ENCODE measurements around the gene ZBTB7A. TPM values are rescaled to one million over a fixed set of nuclear protein-coding genes. Genes with fewer than 3 reads are reported as not detected.

ZBTB7A gene
- total RNA-seq, 1 experiment from 2014 or later = 49.5 TPM

DNA sequence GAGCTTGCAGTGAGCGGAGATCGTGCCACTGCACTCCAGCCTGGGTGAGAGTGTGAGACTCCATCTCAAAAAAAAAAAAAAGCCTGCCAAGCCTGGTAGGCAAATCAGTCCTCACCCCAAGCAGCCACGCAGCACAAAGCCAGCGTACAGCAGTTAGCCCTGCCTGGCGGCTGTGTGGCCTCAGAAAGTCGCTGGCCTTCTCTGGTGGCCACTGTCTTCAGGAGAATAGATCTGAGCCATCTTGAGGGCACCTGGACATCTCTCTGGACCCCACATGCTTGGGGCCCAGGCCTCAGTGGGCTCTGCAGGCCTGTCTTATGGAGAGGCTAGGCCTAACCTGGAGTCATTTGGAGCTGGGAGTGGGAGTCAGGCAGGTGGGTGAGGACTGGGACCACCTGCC lies 36.1 kb downstream of the ZBTB7A start:
- RAD21 ChIA-PET (ENCODE audit: low non-redundant PET in 1 of 2, low total read pairs in 2 of 2, uncharacterized antibody in 2 of 2, unreplicated experiment in 2 of 2) = no interaction called here
- ATAC-seq (no peak), DNase-seq (ENCODE audit: low read depth, low spot score) (no peak)
- Histone ChIP-seq H3K27me3 (ENCODE audit: insufficient read depth, low read length) (no peaks in the 10 kb centered on the region), H3K9ac (ENCODE audit: low read length) (no peak overlapping the region), H3K79me2 (ENCODE audit: insufficient read depth, low read length) (no peaks in the 10 kb centered on the region), H4K20me1 (ENCODE audit: insufficient read depth) (no peaks in the 10 kb centered on the region), H3K9me2 (ENCODE audit: insufficient read depth) (no peaks in the 10 kb centered on the region), H3K4me1 (ENCODE audit: control insufficient read depth in 1 of 2, insufficient read depth in 2 of 2, low read length in 2 of 2) (no peaks in the 10 kb centered on the region), H2AFZ (ENCODE audit: low read depth, low read length, poor library complexity, severe bottlenecking) (no peak overlapping the region), H3K27ac (ENCODE audit: low read depth, low read length) (no peak overlapping the region), H3K4me3 (replicated peaks in 1 of 2; ENCODE audit: low read depth in 1 of 2, low read length in 2 of 2) (no peak overlapping the region), H3K36me3 (ENCODE audit: control insufficient read depth in 1 of 2, insufficient read depth in 2 of 2, low read length in 2 of 2) (peaks cover under 1 to 14% of the 10 kb centered on the region in 2 experiments), H3K4me2 (ENCODE audit: low read length) (no peak overlapping the region), H3K9me3 (ENCODE audit: control insufficient read depth in 1 of 2, insufficient read depth in 1 of 2, low read depth in 1 of 2, low read length in 2 of 2) (no peaks in the 10 kb centered on the region)
- POLR2A ChIA-PET = no interaction called here
- CTCF ChIA-PET = no interaction called here
- BruUV-seq (replicated peaks) = no TSS peak
- no peak for TF ChIP-seq FOSL1 (IDR thresholded peaks at IDR 0.05; ENCODE audit: low read depth)
- TF ChIP-seq SRF (IDR thresholded peaks at IDR 0.05; ENCODE audit: low read depth) = no peak
- no peak for TF ChIP-seq CEBPB (IDR thresholded peaks at IDR 0.05; ENCODE audit: low read depth)
- TF ChIP-seq, protein P1, sequence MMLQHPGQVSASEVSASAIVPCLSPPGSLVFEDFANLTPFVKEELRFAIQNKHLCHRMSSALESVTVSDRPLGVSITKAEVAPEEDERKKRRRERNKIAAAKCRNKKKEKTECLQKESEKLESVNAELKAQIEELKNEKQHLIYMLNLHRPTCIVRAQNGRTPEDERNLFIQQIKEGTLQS (IDR thresholded peaks at IDR 0.05) = no peak
- intact Hi-C loops (cut with micrococcal nuclease) = no loop called here

DNA sequence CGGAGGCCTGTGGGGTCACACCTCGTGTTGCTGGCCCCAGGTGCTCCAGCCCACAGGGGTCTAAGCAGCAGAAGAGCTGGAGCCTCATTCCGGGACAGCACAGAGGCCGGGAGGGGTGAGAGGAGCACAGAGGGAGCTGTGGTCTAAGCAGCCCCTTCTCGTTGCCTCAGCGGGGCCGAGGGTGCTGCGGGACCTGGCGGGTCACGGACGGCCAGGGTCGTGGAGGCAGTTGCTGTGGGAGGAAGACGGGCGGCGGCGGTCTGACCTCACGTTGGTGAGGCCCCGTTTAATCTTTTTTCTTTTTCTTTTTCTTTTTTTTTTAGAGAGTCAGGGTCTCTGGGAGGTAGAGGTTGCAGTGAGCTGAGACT lies 37.5 kb downstream of the ZBTB7A start:
- ChIA-PET CTCF (no interaction called here), POLR2A (no interaction called here), RAD21 (ENCODE audit: low non-redundant PET in 1 of 2, low total read pairs in 2 of 2, uncharacterized antibody in 2 of 2, unreplicated experiment in 2 of 2) (no interaction called here)
- H3K36me3 ChIP-seq (ENCODE audit: control insufficient read depth in 1 of 2, insufficient read depth in 2 of 2, low read length in 2 of 2) = peaks cover 4 to 12% of the 10 kb centered on the region in 2 experiments
- H3K9me2 ChIP-seq (ENCODE audit: insufficient read depth) = no peaks in the 10 kb centered on the region
- H4K20me1 ChIP-seq (ENCODE audit: insufficient read depth) = no peaks in the 10 kb centered on the region
- TF ChIP-seq ELF1 (IDR thresholded peaks at IDR 0.05; ENCODE audit: borderline replicate concordance, low read depth) (no peak), YY1 (IDR thresholded peaks at IDR 0.05; ENCODE audit: extremely low read depth, insufficient replicate concordance, low read depth, low read length) (no peak), EZH2phosphoT487 (IDR thresholded peaks at IDR 0.05; ENCODE audit: borderline replicate concordance) (no peak), FOSL1 (IDR thresholded peaks at IDR 0.05; ENCODE audit: low read depth) (no peak), JUND (IDR thresholded peaks at IDR 0.05) (no peak), SIN3A (IDR thresholded peaks at IDR 0.05; ENCODE audit: low read depth) (no peak), CBX3 (IDR thresholded peaks at IDR 0.05; ENCODE audit: low read depth) (no peak), CEBPB (IDR thresholded peaks at IDR 0.05; ENCODE audit: low read depth) (no peak)
- TF ChIP-seq, protein P1 (IDR thresholded peaks at IDR 0.05) = no peak
- TF ChIP-seq, protein P2, sequence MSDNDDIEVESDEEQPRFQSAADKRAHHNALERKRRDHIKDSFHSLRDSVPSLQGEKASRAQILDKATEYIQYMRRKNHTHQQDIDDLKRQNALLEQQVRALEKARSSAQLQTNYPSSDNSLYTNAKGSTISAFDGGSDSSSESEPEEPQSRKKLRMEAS (IDR thresholded peaks at IDR 0.05) = no peak
- TF ChIP-seq, protein P3, sequence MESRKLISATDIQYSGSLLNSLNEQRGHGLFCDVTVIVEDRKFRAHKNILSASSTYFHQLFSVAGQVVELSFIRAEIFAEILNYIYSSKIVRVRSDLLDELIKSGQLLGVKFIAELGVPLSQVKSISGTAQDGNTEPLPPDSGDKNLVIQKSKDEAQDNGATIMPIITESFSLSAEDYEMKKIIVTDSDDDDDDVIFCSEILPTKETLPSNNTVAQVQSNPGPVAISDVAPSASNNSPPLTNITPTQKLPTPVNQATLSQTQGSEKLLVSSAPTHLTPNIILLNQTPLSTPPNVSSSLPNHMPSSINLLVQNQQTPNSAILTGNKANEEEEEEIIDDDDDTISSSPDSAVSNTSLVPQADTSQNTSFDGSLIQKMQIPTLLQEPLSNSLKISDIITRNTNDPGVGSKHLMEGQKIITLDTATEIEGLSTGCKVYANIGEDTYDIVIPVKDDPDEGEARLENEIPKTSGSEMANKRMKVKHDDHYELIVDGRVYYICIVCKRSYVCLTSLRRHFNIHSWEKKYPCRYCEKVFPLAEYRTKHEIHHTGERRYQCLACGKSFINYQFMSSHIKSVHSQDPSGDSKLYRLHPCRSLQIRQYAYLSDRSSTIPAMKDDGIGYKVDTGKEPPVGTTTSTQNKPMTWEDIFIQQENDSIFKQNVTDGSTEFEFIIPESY (IDR thresholded peaks at IDR 0.05; ENCODE audit: extremely low read depth, insufficient replicate concordance, low read length) = no peak
- H3K27ac ChIP-seq (ENCODE audit: low read depth, low read length) = no peak overlapping the region
- BruUV-seq (replicated peaks) = no TSS peak
- H2AFZ ChIP-seq (ENCODE audit: low read depth, low read length, poor library complexity, severe bottlenecking) = no peak overlapping the region
- H3K4me2 ChIP-seq (ENCODE audit: low read length) = no peak overlapping the region
- intact Hi-C loops (cut with micrococcal nuclease) = no loop called here
- no peaks in the 10 kb centered on the region for H3K27me3 ChIP-seq (ENCODE audit: insufficient read depth, low read length)
- ATAC-seq (no peak), DNase-seq (ENCODE audit: low read depth, low spot score) (no peak)
- H3K4me3 ChIP-seq (replicated peaks in 1 of 2; ENCODE audit: low read depth in 1 of 2, low read length in 2 of 2) = no peak overlapping the region
- H3K9ac ChIP-seq (ENCODE audit: low read length) = no peak overlapping the region
- no peaks in the 10 kb centered on the region for H3K79me2 ChIP-seq (ENCODE audit: insufficient read depth, low read length)
- no peaks in the 10 kb centered on the region for H3K9me3 ChIP-seq (ENCODE audit: control insufficient read depth in 1 of 2, insufficient read depth in 1 of 2, low read depth in 1 of 2, low read length in 2 of 2)
- no peaks in the 10 kb centered on the region for H3K4me1 ChIP-seq (ENCODE audit: control insufficient read depth in 1 of 2, insufficient read depth in 2 of 2, low read length in 2 of 2)
